NCI-H1092 (cell line): ENCODE measurements around the gene SOX9.
"Not testable (repeated sequence)": the region's sequence is repeated elsewhere in the genome, so short reads cannot be mapped to it uniquely, and the experiment has no call there.

ENCODE experiments used
- DNase-seq: peaks from one replicate; lab custom pipeline; 2025; lab: John Stamatoyannopoulos, UW

SOX9 gene

GRCh38 chr17:72126575-72127486, 6.0 kb downstream of the SOX9 start:
- DNase-seq, result no peak

- DNase-seq, result no peak
Observed at GRCh38 chr17:72128039-72128438, 7.2 kb downstream of the SOX9 start.

DNA sequence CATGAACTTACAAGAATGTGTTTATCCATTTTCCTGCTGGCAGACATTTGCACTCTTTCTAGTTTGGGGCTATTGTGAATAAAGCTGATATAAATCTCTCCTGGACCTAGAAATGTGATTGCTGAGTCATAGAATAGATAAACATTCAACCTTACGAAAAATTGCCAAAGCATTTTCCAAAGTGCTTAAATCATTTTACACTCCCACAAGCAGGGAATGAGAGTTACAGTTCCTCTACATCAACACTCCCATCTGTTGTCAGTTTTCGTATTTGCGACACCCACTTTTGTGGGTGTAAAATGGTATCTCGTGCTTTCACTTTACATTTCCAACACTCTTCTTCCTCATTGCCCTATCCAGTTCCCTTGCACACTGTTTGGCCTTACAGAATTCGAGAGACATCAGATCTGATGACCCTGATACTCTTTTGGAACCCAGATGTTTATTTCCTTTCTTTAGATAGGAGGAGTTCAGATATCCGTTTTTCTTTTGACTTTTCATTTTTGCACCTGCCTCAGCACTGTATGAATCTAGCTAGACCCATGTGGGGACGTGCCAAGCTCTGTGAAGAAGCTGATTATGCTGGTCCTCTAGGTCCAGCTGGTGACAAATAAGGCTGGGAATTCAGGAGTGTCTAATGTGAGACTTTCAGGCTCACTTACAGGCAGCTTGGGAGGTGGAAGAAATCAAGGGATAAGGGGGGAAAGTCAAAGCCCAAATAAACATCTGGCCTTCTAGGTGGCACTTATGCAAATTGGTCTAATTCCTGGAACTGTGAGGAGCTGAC, 14.0 kb downstream of the SOX9 start:
- no peak for DNase-seq

GRCh38 chr17:72135546-72136325, 14.9 kb downstream of the SOX9 start:
- no peak for DNase-seq

GRCh38 chr17:72136692-72137091, 15.9 kb downstream of the SOX9 start:
- DNase-seq, result no peak

DNA sequence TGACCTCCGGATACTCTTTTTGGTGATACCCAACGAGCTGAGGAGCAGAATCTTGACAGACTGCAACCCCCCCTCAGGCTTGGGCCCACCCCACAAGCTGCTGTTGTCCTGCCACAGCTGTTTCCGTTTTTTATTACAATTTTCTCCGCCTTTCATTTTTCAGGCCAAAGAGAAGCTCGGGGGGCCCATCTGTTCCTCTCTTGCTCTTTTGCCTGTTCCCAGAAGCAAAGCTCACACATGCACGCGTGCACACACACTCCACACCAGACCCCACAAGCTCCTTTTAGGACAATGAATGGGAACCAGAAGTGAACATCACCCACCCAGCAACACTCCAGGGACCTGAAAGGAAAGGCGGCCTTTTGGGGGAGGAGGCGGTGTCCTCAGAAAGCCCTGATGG, 16.3 kb downstream of the SOX9 start:
- no peak for DNase-seq

GRCh38 chr17:72139212-72139611, 18.4 kb downstream of the SOX9 start:
- DNase-seq, result no peak

GRCh38 chr17:72141336-72141735, 20.5 kb downstream of the SOX9 start:
- no peak for DNase-seq

GRCh38 chr17:72142097-72142496, 21.3 kb downstream of the SOX9 start:
- DNase-seq, result not testable (repeated sequence)

- DNase-seq, result no peak
Observed at GRCh38 chr17:72142614-72143013, 21.8 kb downstream of the SOX9 start.

DNA sequence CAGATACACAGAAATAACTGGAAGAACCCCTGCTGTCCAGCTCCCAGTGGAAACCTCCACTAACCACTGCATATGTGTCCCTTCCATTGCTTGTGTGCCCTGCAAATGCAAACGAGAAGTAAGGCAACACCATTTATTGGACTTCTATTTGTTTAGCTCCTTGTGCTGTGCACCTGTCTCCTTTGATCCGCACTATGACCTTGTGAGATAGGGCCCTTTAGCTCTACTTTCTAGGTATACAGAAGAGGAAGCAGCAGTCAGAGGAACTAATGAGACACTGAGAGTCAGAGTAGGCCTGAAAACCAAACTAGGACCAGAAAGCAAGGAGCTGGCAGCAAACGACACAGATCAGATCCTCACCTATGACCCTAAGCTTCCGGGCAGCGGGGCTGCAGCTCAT, 22.4 kb downstream of the SOX9 start:
- DNase-seq, result no peak

GRCh38 chr17:72144101-72144500, 23.3 kb downstream of the SOX9 start:
- DNase-seq, result no peak

GRCh38 chr17:72145562-72145961, 24.7 kb downstream of the SOX9 start:
- no peak for DNase-seq

- no peak for DNase-seq
Observed at GRCh38 chr17:72145962-72146361, 25.1 kb downstream of the SOX9 start.

DNA sequence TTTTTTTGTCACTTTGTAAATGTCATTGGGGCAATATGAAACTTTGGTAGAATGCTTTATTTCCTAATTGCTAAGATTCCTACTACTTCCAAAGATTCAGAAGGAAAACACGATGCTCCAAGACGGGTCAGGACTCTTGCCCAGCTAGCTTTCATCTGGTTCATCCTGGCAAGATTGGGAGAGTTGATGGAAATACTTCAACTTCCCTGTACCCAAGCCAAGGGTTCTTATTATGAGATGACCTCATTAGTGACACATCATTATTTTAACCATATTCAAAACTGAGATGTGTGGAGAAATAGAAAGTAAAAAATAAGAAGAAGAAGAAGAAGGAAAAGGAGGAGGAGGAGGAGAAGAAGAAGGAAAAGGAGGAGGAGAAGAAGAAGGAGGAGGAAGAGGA, 25.6 kb downstream of the SOX9 start:
- no peak for DNase-seq

- DNase-seq, result no peak
Observed at GRCh38 chr17:72150632-72151460, 30.0 kb downstream of the SOX9 start.

GRCh38 chr17:72151565-72152386, 31.0 kb downstream of the SOX9 start:
- no peak for DNase-seq

DNA sequence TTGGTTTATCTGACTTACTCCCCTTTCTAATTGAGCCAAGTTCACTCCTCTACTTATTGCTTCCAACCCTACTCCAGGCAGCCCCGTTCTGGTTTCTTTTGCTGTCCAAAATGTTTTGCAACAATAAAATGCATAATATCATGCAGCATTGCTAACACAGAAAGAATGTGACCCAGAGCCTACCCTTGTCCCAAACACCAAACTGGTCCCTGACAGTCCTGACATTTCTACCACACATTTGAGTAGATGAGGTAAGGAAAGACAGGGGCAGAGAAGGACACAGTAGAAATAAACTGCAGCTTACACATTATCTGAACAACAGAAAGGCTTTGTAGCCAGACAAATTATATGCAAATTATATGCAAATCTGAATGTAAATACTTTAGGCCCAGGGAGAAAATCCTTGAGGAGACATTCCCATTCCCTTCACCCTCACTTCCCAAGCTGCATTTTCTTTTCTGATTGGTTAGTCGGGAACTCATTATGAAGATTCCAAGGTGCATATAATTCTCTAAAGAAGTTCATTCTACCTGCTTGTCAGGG, 31.6 kb downstream of the SOX9 start:
- DNase-seq, result no peak

GRCh38 chr17:72158895-72159885, 38.4 kb downstream of the SOX9 start:
- no peak for DNase-seq
